ENCODE measurements around the gene PRDX5. TPM values are rescaled to one million over a fixed set of nuclear protein-coding genes. Genes with fewer than 3 reads are reported as not detected.

PRDX5 gene
- total and polyA plus RNA-seq, 9 of the 15 experiments (the other 6 are each of a cell fraction or from before 2014, with no cell fraction given): 40.8 to 327 (median 204) TPM

DNA sequence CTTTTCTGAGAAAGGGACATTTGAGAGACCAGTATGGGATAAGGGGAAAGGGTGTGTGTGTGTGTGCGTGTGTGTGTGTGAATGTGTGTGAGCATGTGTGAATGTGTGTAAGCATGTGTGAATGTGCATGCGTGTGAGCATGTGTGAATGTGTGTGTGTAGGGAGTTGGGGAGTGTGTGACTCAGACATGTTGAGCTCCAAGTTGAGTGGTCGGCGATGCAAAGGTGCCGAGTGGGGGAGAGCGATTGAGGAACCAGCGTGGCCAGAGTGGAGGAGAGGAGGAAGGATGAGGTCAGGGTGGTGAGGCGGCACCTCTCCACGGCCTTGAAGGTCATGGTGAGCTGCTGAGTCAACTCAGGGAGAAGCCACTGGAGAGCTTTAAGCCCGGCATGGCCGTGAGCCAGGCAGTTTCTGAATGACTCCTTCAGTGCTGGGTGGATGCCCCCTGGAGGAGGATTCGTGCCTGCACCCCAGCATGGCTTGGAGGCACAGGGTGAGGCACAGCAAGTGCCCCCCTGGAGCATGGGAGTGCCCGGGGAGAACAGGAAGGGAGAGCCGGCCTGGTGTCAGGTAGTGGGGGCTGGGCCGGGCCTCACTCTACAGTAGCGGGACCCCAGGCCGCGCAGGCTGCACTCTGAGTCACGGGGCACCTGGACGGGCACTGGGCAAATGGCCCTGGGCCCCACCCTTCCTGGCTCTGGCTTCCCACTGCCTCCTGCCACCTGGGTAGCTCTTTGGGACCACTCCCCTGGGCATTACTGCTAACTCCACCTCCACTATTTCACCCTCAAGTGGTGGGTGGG, 13.8 kb downstream of the PRDX5 start (continued):
- TF ChIP-seq NFIC (IDR thresholded peaks at IDR 0.05): peak; percentile 95
- TF ChIP-seq RHOXF2B (CRISPR knock-in tag; conservative IDR thresholded peaks at IDR 0.05): no peak
- TF ChIP-seq, protein P1, sequence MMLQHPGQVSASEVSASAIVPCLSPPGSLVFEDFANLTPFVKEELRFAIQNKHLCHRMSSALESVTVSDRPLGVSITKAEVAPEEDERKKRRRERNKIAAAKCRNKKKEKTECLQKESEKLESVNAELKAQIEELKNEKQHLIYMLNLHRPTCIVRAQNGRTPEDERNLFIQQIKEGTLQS (IDR thresholded peaks at IDR 0.05): peak; percentile 89
- TF ChIP-seq, protein P1 (CRISPR knock-in tag; conservative IDR thresholded peaks at IDR 0.05): no peak
- no peak for TF ChIP-seq ZNF311 (CRISPR knock-in tag; IDR thresholded peaks at IDR 0.05)
- peak; percentile 13; the same call in 1 of the 2 replicates for TF ChIP-seq SOX6 (IDR thresholded peaks at IDR 0.05)
- TF ChIP-seq ZNF431 (CRISPR knock-in tag; IDR thresholded peaks at IDR 0.05): no peak
- TF ChIP-seq, protein P2, sequence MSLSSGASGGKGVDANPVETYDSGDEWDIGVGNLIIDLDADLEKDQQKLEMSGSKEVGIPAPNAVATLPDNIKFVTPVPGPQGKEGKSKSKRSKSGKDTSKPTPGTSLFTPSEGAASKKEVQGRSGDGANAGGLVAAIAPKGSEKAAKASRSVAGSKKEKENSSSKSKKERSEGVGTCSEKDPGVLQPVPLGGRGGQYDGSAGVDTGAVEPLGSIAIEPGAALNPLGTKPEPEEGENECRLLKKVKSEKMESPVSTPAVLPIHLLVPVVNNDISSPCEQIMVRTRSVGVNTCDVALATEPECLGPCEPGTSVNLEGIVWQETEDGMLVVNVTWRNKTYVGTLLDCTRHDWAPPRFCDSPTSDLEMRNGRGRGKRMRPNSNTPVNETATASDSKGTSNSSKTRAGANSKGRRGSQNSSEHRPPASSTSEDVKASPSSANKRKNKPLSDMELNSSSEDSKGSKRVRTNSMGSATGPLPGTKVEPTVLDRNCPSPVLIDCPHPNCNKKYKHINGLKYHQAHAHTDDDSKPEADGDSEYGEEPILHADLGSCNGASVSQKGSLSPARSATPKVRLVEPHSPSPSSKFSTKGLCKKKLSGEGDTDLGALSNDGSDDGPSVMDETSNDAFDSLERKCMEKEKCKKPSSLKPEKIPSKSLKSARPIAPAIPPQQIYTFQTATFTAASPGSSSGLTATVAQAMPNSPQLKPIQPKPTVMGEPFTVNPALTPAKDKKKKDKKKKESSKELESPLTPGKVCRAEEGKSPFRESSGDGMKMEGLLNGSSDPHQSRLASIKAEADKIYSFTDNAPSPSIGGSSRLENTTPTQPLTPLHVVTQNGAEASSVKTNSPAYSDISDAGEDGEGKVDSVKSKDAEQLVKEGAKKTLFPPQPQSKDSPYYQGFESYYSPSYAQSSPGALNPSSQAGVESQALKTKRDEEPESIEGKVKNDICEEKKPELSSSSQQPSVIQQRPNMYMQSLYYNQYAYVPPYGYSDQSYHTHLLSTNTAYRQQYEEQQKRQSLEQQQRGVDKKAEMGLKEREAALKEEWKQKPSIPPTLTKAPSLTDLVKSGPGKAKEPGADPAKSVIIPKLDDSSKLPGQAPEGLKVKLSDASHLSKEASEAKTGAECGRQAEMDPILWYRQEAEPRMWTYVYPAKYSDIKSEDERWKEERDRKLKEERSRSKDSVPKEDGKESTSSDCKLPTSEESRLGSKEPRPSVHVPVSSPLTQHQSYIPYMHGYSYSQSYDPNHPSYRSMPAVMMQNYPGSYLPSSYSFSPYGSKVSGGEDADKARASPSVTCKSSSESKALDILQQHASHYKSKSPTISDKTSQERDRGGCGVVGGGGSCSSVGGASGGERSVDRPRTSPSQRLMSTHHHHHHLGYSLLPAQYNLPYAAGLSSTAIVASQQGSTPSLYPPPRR (CRISPR knock-in tag; IDR thresholded peaks at IDR 0.05; ENCODE audit: borderline replicate concordance): no peak
- TF ChIP-seq HNRNPUL1 (IDR thresholded peaks at IDR 0.05; ENCODE audit: low read length): no peak
- TF ChIP-seq ZNF253 (CRISPR knock-in tag; conservative IDR thresholded peaks at IDR 0.05): no peak
- TF ChIP-seq ZBTB1 (CRISPR knock-in tag; IDR thresholded peaks at IDR 0.05; ENCODE audit: borderline replicate concordance, low read depth): no peak
- peak; percentile 69 for TF ChIP-seq MAFG (tag; conservative IDR thresholded peaks at IDR 0.05)
- TF ChIP-seq NR2C1 (IDR thresholded peaks at IDR 0.05): peak; percentile 77
- peak; percentile 80; the same call in 1 of the 2 replicates for TF ChIP-seq NR2C1 (tag; IDR thresholded peaks at IDR 0.05)
- no peak for TF ChIP-seq RUNX1 (IDR thresholded peaks at IDR 0.05; ENCODE audit: low read depth)
- TF ChIP-seq CBX3 (IDR thresholded peaks at IDR 0.05; ENCODE audit: borderline replicate concordance in 1 of 2, low read length in 2 of 2): no peak
